Fibroblast of lung (primary cell): ENCODE measurements around the gene FHIP2A. TPM values are rescaled to one million over a fixed set of nuclear protein-coding genes. Genes with fewer than 3 reads are reported as not detected.
"Not testable (repeated sequence)": the region's sequence is repeated elsewhere in the genome, so short reads cannot be mapped to it uniquely, and the experiment has no call there.

ENCODE experiments used
- DNase-seq, 2 donors: peaks; one replicate each; pipeline versions ENCODE4 v3.0.0 to v3.0.0-alpha.2; 2010; ENCODE audit warnings: low read depth in 2 of 2
- H2AFZ ChIP-seq: 2 replicates; pipeline ENCODE4 v1.5.1; 2012; ENCODE audit warnings: low read length, control low read depth, inconsistent platforms
- H3K27ac ChIP-seq: 2 replicates; pipeline ENCODE4 v1.5.1; 2011; ENCODE audit warnings: low read length, control low read depth; ENCODE audit not compliant: insufficient read depth
- H3K27me3 ChIP-seq: 2 replicates; pipeline ENCODE4 v1.5.1; 2011; ENCODE audit warnings: mild to moderate bottlenecking, low read length; ENCODE audit not compliant: control insufficient read depth, insufficient read depth
- H3K36me3 ChIP-seq: 2 replicates; pipeline ENCODE4 v1.5.1; 2011; ENCODE audit warnings: low read length; ENCODE audit not compliant: control insufficient read depth, insufficient read depth
- H3K4me1 ChIP-seq: 2 replicates; pipeline ENCODE4 v1.5.1; 2011; ENCODE audit warnings: low read length; ENCODE audit not compliant: control insufficient read depth, insufficient read depth; ENCODE audit errors: extremely low read depth
- H3K4me2 ChIP-seq: 2 replicates; pipeline ENCODE4 v1.5.1; 2011; ENCODE audit warnings: low read length, control low read depth; ENCODE audit not compliant: insufficient read depth; ENCODE audit errors: extremely low read depth
- H3K4me3 ChIP-seq, 4 experiments: fragments of 200-600 bp in 1 of 4; sonication (generic) in 1 of 4; replicated peaks in 1 of 4; 2 replicates each; pipeline ENCODE4 v1.5.1; 2011 to 2016; ENCODE audit warnings: low read length in 4 of 4, low read depth in 3 of 4, mild to moderate bottlenecking in 3 of 4, control low read depth in 2 of 4, inconsistent platforms in 1 of 4, mixed read lengths in 1 of 4; ENCODE audit not compliant: insufficient read depth in 1 of 4; ENCODE audit errors: control extremely low read depth in 1 of 4
- H3K79me2 ChIP-seq: 2 replicates; pipeline ENCODE4 v1.5.1; 2012; ENCODE audit warnings: mild to moderate bottlenecking, low read length, inconsistent platforms; ENCODE audit not compliant: control insufficient read depth, insufficient read depth
- H3K9ac ChIP-seq: 2 replicates; pipeline ENCODE4 v1.5.1; 2011; ENCODE audit warnings: mild to moderate bottlenecking, low read length, control low read depth; ENCODE audit not compliant: insufficient read depth
- H3K9me3 ChIP-seq: 2 replicates; pipeline ENCODE4 v1.5.1; 2012; ENCODE audit warnings: low read depth, low read length; ENCODE audit not compliant: control insufficient read depth, insufficient read depth
- H4K20me1 ChIP-seq: 2 replicates; pipeline ENCODE4 v1.5.1; 2011; ENCODE audit warnings: low read length; ENCODE audit not compliant: control insufficient read depth, insufficient read depth; ENCODE audit errors: extremely low read depth
- CTCF ChIP-seq, 2 donors: IDR thresholded peaks in 1 of 2; conservative IDR thresholded peaks in 1 of 2; 1 replicate in 1 of 2; 2 replicates in 1 of 2; pipeline ENCODE4 v1.5.1; 2011 to 2012; ENCODE audit warnings: low read length in 2 of 2, control low read depth in 1 of 2, inconsistent platforms in 1 of 2, low read depth in 1 of 2, mild to moderate bottlenecking in 1 of 2
- EZH2 ChIP-seq: IDR thresholded peaks from 2 replicates; pipeline ENCODE4 v1.5.1; 2012; ENCODE audit warnings: low read length, control low read depth, mild to moderate bottlenecking; ENCODE audit errors: missing control alignments
- polyA plus RNA-seq, 2 donors: library from polyadenylated mRNA; depleted of rRNA in 1 of 2; stranded (reverse) in 1 of 2; unstranded in 1 of 2; fragments of >200 nt; gene quantifications; 2 replicates each; pipeline ENCODE4 v1.2.1, GENCODE V29; 2011 to 2012; ENCODE audit warnings: missing spikeins in 1 of 2
- total RNA-seq: library from RNA; depleted of rRNA; stranded (reverse); fragments of >200 nt; gene quantifications from 2 replicates; pipeline ENCODE4 v1.2.1, GENCODE V29; 2014

FHIP2A gene
- total and polyA plus RNA-seq, 2 donors (not counting 1 experiment from before 2014, with no cell fraction given), result 26.1 to 26.6 TPM

- H3K27ac ChIP-seq, result no peak overlapping the region
- no peak overlapping the region for H3K4me3 ChIP-seq
- no peaks in the 10 kb centered on the region for H3K9me3 ChIP-seq
- no peaks in the 10 kb centered on the region for H3K27me3 ChIP-seq
- TF ChIP-seq EZH2, result no peak
- H2AFZ ChIP-seq, result no peak overlapping the region
- peaks cover 9% of the 10 kb centered on the region for H3K36me3 ChIP-seq
- H4K20me1 ChIP-seq, result no peaks in the 10 kb centered on the region
- no peak for DNase-seq
- H3K4me1 ChIP-seq, result no peaks in the 10 kb centered on the region
- no peaks in the 10 kb centered on the region for H3K79me2 ChIP-seq
- H3K4me2 ChIP-seq, result no peak overlapping the region
- no peak overlapping the region for H3K9ac ChIP-seq
Measured at GRCh38 chr10:114839901-114840300, 18.3 kb downstream of the FHIP2A start.

GRCh38 chr10:114845978-114846693, 24.6 kb downstream of the FHIP2A start:
- Histone ChIP-seq H3K4me3 (no peak overlapping the region), H3K36me3 (peaks cover 6% of the 10 kb centered on the region), H4K20me1 (no peaks in the 10 kb centered on the region), H3K4me1 (no peaks in the 10 kb centered on the region), H3K9ac (no peak overlapping the region), H3K79me2 (no peaks in the 10 kb centered on the region), H3K9me3 (no peaks in the 10 kb centered on the region), H3K27me3 (no peaks in the 10 kb centered on the region), H3K27ac (no peak overlapping the region), H3K4me2 (no peak overlapping the region), H2AFZ (no peak overlapping the region)
- DNase-seq, result no peak
- TF ChIP-seq EZH2 (no peak), CTCF (conservative IDR thresholded peaks at IDR 0.05 in 1 of 2, IDR thresholded peaks at IDR 0.05 in 1 of 2; ENCODE audit: low read depth in 1 of 2, low read length in 2 of 2) (no peak)

- not testable (repeated sequence) for DNase-seq, H3K4me1 ChIP-seq, H3K79me2 ChIP-seq, H3K27me3 ChIP-seq, H3K9ac ChIP-seq, H2AFZ ChIP-seq, H3K4me2 ChIP-seq, H3K9me3 ChIP-seq, H3K36me3 ChIP-seq, H4K20me1 ChIP-seq, H3K4me3 ChIP-seq, H3K27ac ChIP-seq
Measured at GRCh38 chr10:114847517-114847916, 25.9 kb downstream of the FHIP2A start.

- Histone ChIP-seq H3K27me3 (no peaks in the 10 kb centered on the region), H3K27ac (no peak overlapping the region), H3K9ac (no peak overlapping the region), H3K4me3 (no peak overlapping the region), H3K79me2 (no peaks in the 10 kb centered on the region), H3K36me3 (peaks cover 6% of the 10 kb centered on the region), H3K4me2 (no peak overlapping the region), H3K9me3 (no peaks in the 10 kb centered on the region), H4K20me1 (no peaks in the 10 kb centered on the region), H3K4me1 (peaks cover 3% of the 10 kb centered on the region), H2AFZ (no peak overlapping the region)
- DNase-seq, result no peak
- TF ChIP-seq EZH2 (no peak), CTCF (conservative IDR thresholded peaks at IDR 0.05 in 1 of 2, IDR thresholded peaks at IDR 0.05 in 1 of 2; ENCODE audit: low read depth in 1 of 2, low read length in 2 of 2) (no peak)
Measured at GRCh38 chr10:114849674-114850073, 28.1 kb downstream of the FHIP2A start.
